ENCODE measurements around the gene MAN2B1. TPM values are rescaled to one million over a fixed set of nuclear protein-coding genes. Genes with fewer than 3 reads are reported as not detected.

Gene MAN2B1
- total RNA-seq, 2 donors from 2014 or later = 33.7 to 35.5 TPM

- Histone ChIP-seq H3K27me3 (no peaks in the 10 kb centered on the region), H3K36me3 (peaks cover 2% of the 10 kb centered on the region), H3K9me3 (no peaks in the 10 kb centered on the region), H3K4me3 (no peak overlapping the region), H3K4me1 (peaks cover 0 to 19% of the 10 kb centered on the region in 2 donors), H3K27ac (no peak overlapping the region)
- no peak for TF ChIP-seq CTCF (IDR thresholded peaks at IDR 0.05)
- DNase-seq (ENCODE audit: low spot score) = no peak
Observed at GRCh38 chr19:12695096-12695495, 28.6 kb upstream of the MAN2B1 start.

- no peaks in the 10 kb centered on the region for H3K9me3 ChIP-seq
- no peak for DNase-seq (ENCODE audit: low spot score)
- TF ChIP-seq CTCF (IDR thresholded peaks at IDR 0.05) = no peak
- no peak overlapping the region for H3K27ac ChIP-seq
- H3K4me3 ChIP-seq = no peak overlapping the region
- H3K4me1 ChIP-seq = peaks cover 0 to 19% of the 10 kb centered on the region in 2 donors
- no peaks in the 10 kb centered on the region for H3K36me3 ChIP-seq
- no peaks in the 10 kb centered on the region for H3K27me3 ChIP-seq
Observed at GRCh38 chr19:12694641-12695040, 28.1 kb upstream of the MAN2B1 start.

- no peaks in the 10 kb centered on the region for H3K27me3 ChIP-seq
- no peak for TF ChIP-seq CTCF (IDR thresholded peaks at IDR 0.05)
- no peaks in the 10 kb centered on the region for H3K36me3 ChIP-seq
- peaks cover 0 to 19% of the 10 kb centered on the region in 2 donors for H3K4me1 ChIP-seq
- no peak overlapping the region for H3K4me3 ChIP-seq
- no peak overlapping the region for H3K27ac ChIP-seq
- H3K9me3 ChIP-seq = no peaks in the 10 kb centered on the region
- DNase-seq (ENCODE audit: low spot score) = no peak
Observed at GRCh38 chr19:12692960-12693359, 26.4 kb upstream of the MAN2B1 start.

GRCh38 chr19:12689581-12690216 is 23.2 kb upstream of the MAN2B1 start:
- DNase-seq (ENCODE audit: low spot score) = no peak
- H3K27me3 ChIP-seq = no peaks in the 10 kb centered on the region
- H3K9me3 ChIP-seq = no peaks in the 10 kb centered on the region
- H3K4me3 ChIP-seq = no peak overlapping the region
- TF ChIP-seq CTCF (IDR thresholded peaks at IDR 0.05) = no peak
- H3K4me1 ChIP-seq = no peaks in the 10 kb centered on the region
- H3K36me3 ChIP-seq = no peaks in the 10 kb centered on the region
- no peak overlapping the region for H3K27ac ChIP-seq

GRCh38 chr19:12689012-12689411 is 22.5 kb upstream of the MAN2B1 start:
- no peak overlapping the region for H3K4me3 ChIP-seq
- no peaks in the 10 kb centered on the region for H3K4me1 ChIP-seq
- no peak for DNase-seq (ENCODE audit: low spot score)
- no peak overlapping the region for H3K27ac ChIP-seq
- H3K9me3 ChIP-seq = no peaks in the 10 kb centered on the region
- TF ChIP-seq CTCF (IDR thresholded peaks at IDR 0.05) = no peak
- no peaks in the 10 kb centered on the region for H3K36me3 ChIP-seq
- no peaks in the 10 kb centered on the region for H3K27me3 ChIP-seq
